BJ (cell line): ENCODE results near the gene ANKRD11. TPM values are rescaled to one million over a fixed set of nuclear protein-coding genes. Genes with fewer than 3 reads are reported as not detected.

Source experiments
- CTCF ChIA-PET: fragments of 350-600 bp; formaldehyde crosslinking; extraction: SDS; loops from one replicate; lab custom pipeline; 2021; ENCODE audit warnings: antibody characterized with exemption, inconsistent platforms; lab: Yijun Ruan, JAX
- POLR2A ChIA-PET: fragments of 300-600 bp; sonication (Branson Sonifier 250); formaldehyde crosslinking; extraction: SDS; loops from one replicate; lab custom pipeline; 2021; ENCODE audit warnings: antibody characterized with exemption; lab: Charles Lee
- DNase-seq: peaks from one replicate; pipeline ENCODE4 v3.0.0-alpha.2; 2011; ENCODE audit warnings: low read depth
- H3K27me3 ChIP-seq: 2 replicates; pipeline ENCODE4 v1.6.0; 2011; ENCODE audit warnings: low read length; ENCODE audit not compliant: control insufficient read depth, insufficient read depth
- H3K36me3 ChIP-seq: 2 replicates; pipeline ENCODE4 v1.5.1; 2011; ENCODE audit warnings: low read length; ENCODE audit not compliant: control insufficient read depth, insufficient read depth
- H3K4me3 ChIP-seq: 2 replicates; pipeline ENCODE4 v1.5.1; 2011; ENCODE audit warnings: low read depth, mild to moderate bottlenecking, control low read depth, low read length
- polyA plus RNA-seq: library from polyadenylated mRNA; depleted of rRNA; stranded (reverse); fragments of >200 nt; gene quantifications from 2 replicates; pipeline ENCODE4 v1.2.3, GENCODE V29; 2011
- TF ChIP-seq, protein P1 (sequence below): IDR thresholded peaks from 2 replicates; pipeline ENCODE4 v1.5.1; 2011; ENCODE audit warnings: low read depth, mild to moderate bottlenecking, control low read depth, inconsistent platforms, low read length, moderate library complexity; ENCODE audit not compliant: insufficient read depth

The ANKRD11 gene
- polyA plus RNA-seq, 1 experiment, result 61.8 TPM

DNA sequence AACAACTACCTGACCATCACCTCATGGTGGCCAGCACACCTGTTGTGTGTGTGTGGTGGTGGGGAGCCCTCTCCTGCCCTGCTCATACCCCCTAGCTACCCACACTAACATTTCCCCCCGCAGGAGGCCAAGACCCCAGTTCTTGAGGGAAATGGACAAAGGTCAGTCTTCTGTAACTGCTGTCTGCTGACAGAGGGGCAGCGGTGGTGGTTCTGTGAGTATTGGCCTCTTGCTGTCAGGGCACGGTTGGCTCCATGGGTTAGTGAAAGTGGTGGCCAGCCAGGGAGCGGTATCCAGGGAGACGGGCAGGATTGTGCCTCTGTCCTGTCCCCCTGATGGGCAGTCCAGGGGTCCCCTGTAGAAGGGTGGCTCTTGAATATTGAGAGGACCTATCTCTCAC is 246.7 kb downstream of the ANKRD11 start:
- Histone ChIP-seq H3K36me3 (no peaks in the 10 kb centered on the region), H3K4me3 (no peak overlapping the region), H3K27me3 (no peaks in the 10 kb centered on the region)
- POLR2A ChIA-PET, result no interaction called here
- CTCF ChIA-PET, result no interaction called here
- TF ChIP-seq, protein P1, sequence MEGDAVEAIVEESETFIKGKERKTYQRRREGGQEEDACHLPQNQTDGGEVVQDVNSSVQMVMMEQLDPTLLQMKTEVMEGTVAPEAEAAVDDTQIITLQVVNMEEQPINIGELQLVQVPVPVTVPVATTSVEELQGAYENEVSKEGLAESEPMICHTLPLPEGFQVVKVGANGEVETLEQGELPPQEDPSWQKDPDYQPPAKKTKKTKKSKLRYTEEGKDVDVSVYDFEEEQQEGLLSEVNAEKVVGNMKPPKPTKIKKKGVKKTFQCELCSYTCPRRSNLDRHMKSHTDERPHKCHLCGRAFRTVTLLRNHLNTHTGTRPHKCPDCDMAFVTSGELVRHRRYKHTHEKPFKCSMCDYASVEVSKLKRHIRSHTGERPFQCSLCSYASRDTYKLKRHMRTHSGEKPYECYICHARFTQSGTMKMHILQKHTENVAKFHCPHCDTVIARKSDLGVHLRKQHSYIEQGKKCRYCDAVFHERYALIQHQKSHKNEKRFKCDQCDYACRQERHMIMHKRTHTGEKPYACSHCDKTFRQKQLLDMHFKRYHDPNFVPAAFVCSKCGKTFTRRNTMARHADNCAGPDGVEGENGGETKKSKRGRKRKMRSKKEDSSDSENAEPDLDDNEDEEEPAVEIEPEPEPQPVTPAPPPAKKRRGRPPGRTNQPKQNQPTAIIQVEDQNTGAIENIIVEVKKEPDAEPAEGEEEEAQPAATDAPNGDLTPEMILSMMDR, result no peak
- no peak for DNase-seq

DNA sequence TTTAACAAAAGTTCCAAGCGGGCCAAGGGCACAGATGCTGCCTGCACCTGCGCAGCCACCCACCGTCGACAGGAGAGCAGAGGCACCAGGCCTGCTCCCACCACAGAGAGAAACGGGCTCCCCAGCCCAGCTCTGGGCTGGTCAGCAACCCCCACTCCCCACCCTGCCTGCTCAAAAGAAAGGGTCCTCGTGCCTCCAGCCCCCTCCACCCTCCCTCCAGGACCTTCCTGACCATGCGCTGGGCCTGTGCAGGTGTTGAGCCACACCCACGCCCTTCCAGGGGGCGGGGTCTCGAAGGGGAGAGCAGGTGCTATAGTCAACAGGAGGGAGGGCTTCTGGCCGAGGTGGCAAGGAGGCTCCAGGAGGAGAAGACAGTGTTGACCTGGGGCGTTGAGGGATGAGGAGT is 247.6 kb downstream of the ANKRD11 start:
- no peak overlapping the region for H3K4me3 ChIP-seq
- ChIA-PET CTCF (no interaction called here), POLR2A (no interaction called here)
- DNase-seq, result no peak
- H3K36me3 ChIP-seq, result no peaks in the 10 kb centered on the region
- no peaks in the 10 kb centered on the region for H3K27me3 ChIP-seq
- TF ChIP-seq, protein P1, result no peak

DNA sequence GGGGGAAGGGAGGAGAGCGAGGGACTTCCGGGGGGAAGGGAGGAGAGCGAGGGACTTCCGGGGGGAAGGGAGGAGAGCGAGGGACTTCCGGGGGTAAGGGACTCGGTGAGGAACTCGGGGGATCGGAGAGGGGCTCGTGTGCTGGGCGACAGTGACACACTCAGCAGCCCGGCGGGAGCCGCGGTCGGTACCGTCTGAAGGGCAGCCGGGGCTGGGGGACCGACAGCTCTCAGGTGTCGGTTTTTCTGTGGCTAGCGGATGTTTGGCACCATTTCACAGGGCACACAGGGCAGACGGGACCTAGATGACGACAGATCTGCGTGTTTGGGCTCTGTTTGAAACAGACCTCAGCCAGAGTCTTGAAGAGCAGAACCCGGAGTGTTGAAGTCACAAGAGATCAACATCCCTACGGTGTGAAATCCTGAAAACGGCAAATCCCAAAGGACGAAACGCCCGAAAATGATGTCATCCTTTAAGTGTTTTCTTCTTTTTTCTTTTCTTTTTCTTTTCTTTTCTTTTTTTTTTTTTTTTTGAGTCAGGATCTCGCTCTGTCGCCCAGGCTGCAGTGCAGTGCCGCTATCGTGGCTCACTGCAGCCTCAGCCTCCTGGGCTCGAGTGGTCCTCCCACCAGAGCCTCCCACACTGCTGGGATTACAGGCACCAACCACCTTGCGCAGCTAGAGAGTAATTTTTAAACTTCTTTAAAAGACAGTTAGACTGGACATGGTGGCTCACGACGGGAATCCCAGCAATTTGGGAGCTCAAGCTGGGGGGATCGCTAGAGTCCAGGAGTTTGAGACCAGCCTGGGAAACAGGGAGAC is 249.0 kb downstream of the ANKRD11 start:
- Histone ChIP-seq H3K4me3 (peak overlapping the region; percentile 93), H3K27me3 (no peaks in the 10 kb centered on the region), H3K36me3 (no peaks in the 10 kb centered on the region)
- ChIA-PET POLR2A (interaction anchor here (0.6 kb wide), 1 partner anchor 25 kb away, joined by 4 read pairs; no protein-coding TSS in a partner anchor), CTCF (interaction anchor here (1.0 to 2.0 kb wide), 6 partner anchors 15 to 496 kb away, joined by 3 to 6 read pairs (median 3); partner anchors contain the start of gene SPG7)
- TF ChIP-seq, protein P1, result no peak
- DNase-seq, result peak; percentile 43

DNA sequence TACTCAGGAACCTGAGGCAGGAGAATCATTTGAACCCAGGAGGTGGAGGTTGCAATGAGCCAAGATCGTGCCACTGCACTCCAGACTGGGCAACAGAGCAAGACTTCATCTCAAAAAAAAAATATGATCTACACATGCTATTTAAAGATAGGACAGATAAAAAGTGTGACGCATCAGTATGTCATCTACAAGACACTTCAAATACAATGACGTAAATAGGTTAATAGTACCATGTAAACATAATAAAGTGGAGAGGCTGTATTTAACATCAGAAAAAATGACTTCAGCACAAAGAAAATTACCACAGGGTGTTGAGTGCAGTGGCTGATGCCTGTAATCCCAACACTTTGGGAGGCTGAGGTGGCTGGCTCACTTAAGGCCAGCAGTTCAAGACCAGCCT is 252.6 kb downstream of the ANKRD11 start:
- no peak for DNase-seq
- peaks cover 8% of the 10 kb centered on the region for H3K36me3 ChIP-seq
- ChIA-PET POLR2A (no interaction called here), CTCF (interaction anchor here (0.7 to 0.9 kb wide), 3 partner anchors 22 to 635 kb away, joined by 3 to 4 read pairs (median 3); partner anchors contain the start of gene TCF25)
- H3K4me3 ChIP-seq, result no peak overlapping the region
- no peaks in the 10 kb centered on the region for H3K27me3 ChIP-seq
- TF ChIP-seq, protein P1, result no peak

DNA sequence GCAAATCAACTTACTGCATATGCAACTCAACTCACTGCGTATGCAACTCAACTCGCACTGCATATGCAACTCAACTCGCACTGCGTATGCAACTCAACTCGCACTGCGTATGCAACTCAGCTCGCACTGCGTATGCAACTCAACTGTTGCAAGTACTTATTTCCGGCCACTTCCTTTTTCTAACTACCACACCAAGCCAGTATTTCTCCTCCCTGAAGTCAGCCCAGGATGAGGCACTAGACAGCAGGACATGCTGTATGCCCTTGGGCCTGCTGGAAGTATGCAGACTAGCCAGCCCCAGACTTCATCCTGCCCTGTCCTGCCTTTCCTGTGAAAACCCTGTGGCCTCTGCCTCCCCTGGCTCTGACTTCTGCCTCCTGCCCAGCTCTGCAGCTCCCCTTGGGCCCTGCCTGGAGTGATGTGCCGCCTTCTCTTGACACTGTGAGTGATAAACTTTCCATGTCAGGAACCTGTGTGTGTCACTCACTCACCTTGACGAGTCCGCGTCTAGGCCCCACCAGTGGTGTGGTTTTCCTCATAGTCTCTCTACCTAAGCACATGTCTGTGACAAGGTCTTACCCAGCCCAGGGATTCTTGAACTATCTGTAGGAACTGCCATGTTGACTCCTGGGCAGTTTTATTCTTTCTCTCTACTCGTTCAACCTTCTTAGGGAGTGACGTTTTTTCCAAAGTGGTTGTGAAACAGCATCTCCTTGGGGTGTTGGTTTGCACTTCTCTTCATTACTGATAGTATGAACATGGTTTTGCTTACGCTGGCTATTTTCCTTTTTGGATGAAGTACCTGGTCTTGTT is 256.5 kb downstream of the ANKRD11 start:
- H3K36me3 ChIP-seq, result peaks cover 17% of the 10 kb centered on the region
- H3K27me3 ChIP-seq, result no peaks in the 10 kb centered on the region
- H3K4me3 ChIP-seq, result no peak overlapping the region
- DNase-seq, result no peak
- ChIA-PET CTCF (no interaction called here), POLR2A (no interaction called here)
- TF ChIP-seq, protein P1, result no peak
